WERI-Rb-1 (cell line): ENCODE data around the gene IQGAP2.
"Not testable (repeated sequence)": the region's sequence is repeated elsewhere in the genome, so short reads cannot be mapped to it uniquely, and the experiment has no call there.

Experiments used
- DNase-seq: peaks from one replicate; pipeline ENCODE4 v3.0.0-alpha.2; 2020
- H3K27ac ChIP-seq: fragments of 250-450 bp; sonication (Bioruptor Pico); 2 replicates; pipeline ENCODE4 v1.5.1; 2020; ENCODE audit warnings: mild to moderate bottlenecking, moderate library complexity
- H3K27me3 ChIP-seq: fragments of 250-450 bp; sonication (Bioruptor Pico); 2 replicates; pipeline ENCODE4 v1.5.1; 2021; ENCODE audit warnings: mild to moderate bottlenecking, low read depth, moderate library complexity; ENCODE audit not compliant: insufficient read depth, severe bottlenecking
- H3K36me3 ChIP-seq: fragments of 250-450 bp; sonication (Bioruptor Pico); 2 replicates; pipeline ENCODE4 v1.5.1; 2020; ENCODE audit warnings: mild to moderate bottlenecking, moderate library complexity
- H3K4me3 ChIP-seq: 2 replicates; pipeline ENCODE4 v1.5.1; 2011; ENCODE audit warnings: low read depth, mild to moderate bottlenecking, control low read depth, low read length
- H3K9me3 ChIP-seq: fragments of 250-450 bp; sonication (Bioruptor Pico); 2 replicates; pipeline ENCODE4 v1.5.1; 2021; ENCODE audit warnings: mild to moderate bottlenecking, moderate library complexity; ENCODE audit not compliant: severe bottlenecking
- CTCF ChIP-seq: IDR thresholded peaks from 2 replicates; pipeline ENCODE4 v1.5.1; 2011; ENCODE audit warnings: low read depth, mild to moderate bottlenecking, control low read depth, inconsistent platforms, low read length

Gene IQGAP2

GRCh38 chr5:76675364-76675763 lies 272.3 kb downstream of the IQGAP2 start:
- DNase-seq = no peak
- H3K36me3 ChIP-seq = peaks cover 12% of the 10 kb centered on the region
- TF ChIP-seq CTCF = no peak

GRCh38 chr5:76677849-76678472 lies 274.9 kb downstream of the IQGAP2 start:
- no peak for TF ChIP-seq CTCF
- Histone ChIP-seq H3K4me3 (no peak overlapping the region), H3K9me3 (no peaks in the 10 kb centered on the region), H3K36me3 (peaks cover 6% of the 10 kb centered on the region), H3K27me3 (no peaks in the 10 kb centered on the region), H3K27ac (no peak overlapping the region)
- no peak for DNase-seq

More at GRCh38 chr5:76675364-76675763, 272.3 kb downstream of the IQGAP2 start:
- Histone ChIP-seq H3K27me3 (no peaks in the 10 kb centered on the region), H3K4me3 (no peak overlapping the region), H3K9me3 (no peaks in the 10 kb centered on the region), H3K27ac (no peak overlapping the region)

GRCh38 chr5:76679231-76679630 lies 276.1 kb downstream of the IQGAP2 start:
- H3K9me3 ChIP-seq = no peaks in the 10 kb centered on the region
- no peak for DNase-seq
- no peaks in the 10 kb centered on the region for H3K27me3 ChIP-seq
- H3K27ac ChIP-seq = no peak overlapping the region
- no peak for TF ChIP-seq CTCF
- H3K4me3 ChIP-seq = no peak overlapping the region
- H3K36me3 ChIP-seq = peaks cover 6% of the 10 kb centered on the region; the same call in 1 of the 2 replicates

- H3K9me3 ChIP-seq, DNase-seq, H3K27ac ChIP-seq, H3K36me3 ChIP-seq, H3K27me3 ChIP-seq, H3K4me3 ChIP-seq: not testable (repeated sequence)
These were observed 277.7 kb downstream of the IQGAP2 start for GRCh38 chr5:76680826-76681225.

- no peaks in the 10 kb centered on the region for H3K9me3 ChIP-seq
- DNase-seq = no peak
- H3K4me3 ChIP-seq = no peak overlapping the region
- H3K36me3 ChIP-seq = no peaks in the 10 kb centered on the region; the same call in none of the 2 replicates
- TF ChIP-seq CTCF = no peak
- H3K27ac ChIP-seq = no peak overlapping the region
- no peaks in the 10 kb centered on the region for H3K27me3 ChIP-seq
These were observed 278.2 kb downstream of the IQGAP2 start for GRCh38 chr5:76681287-76681686.

GRCh38 chr5:76682387-76682786 lies 279.3 kb downstream of the IQGAP2 start:
- H3K9me3 ChIP-seq = no peaks in the 10 kb centered on the region
- no peaks in the 10 kb centered on the region for H3K27me3 ChIP-seq
- TF ChIP-seq CTCF = no peak
- no peak overlapping the region for H3K27ac ChIP-seq
- H3K36me3 ChIP-seq = peaks cover 4% of the 10 kb centered on the region
- DNase-seq = no peak
- no peak overlapping the region for H3K4me3 ChIP-seq
